ENCODE measurements around the gene VWF.

VWF gene

DNA sequence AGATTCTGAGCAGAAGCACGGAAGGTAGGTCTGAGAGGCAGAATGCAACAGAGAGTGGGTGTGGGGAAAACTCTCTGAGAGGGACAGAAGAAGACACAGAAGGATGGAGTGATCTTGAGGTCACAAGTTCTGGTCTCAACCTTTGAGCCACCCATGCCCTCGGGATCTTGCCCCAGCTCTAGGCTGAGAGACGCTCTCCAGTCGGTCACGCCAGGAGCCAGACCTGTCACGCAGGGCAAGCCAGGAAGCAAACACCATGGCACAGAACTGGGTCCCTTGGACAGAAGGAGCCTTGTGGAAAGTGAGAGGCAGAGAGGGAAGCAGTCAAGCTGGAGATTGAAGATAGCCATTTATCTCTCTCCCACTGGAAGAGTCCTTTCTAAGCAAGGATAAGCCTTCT, 79.0 kb downstream of the VWF start:
- H3K27ac ChIP-seq (ENCODE audit: low read depth, low read length): no peak overlapping the region
- H3K4me3 ChIP-seq (ENCODE audit: low read depth in 1 of 5, low read length in 5 of 5): no peak overlapping the region
- H3K9me3 ChIP-seq (ENCODE audit: control insufficient read depth in 5 of 5, low read length in 5 of 5): no peaks in the 10 kb centered on the region
- H3K27me3 ChIP-seq (ENCODE audit: control insufficient read depth in 5 of 5, insufficient read depth in 4 of 5, low read length in 5 of 5): peaks cover 0 to 3% (median 0%) of the 10 kb centered on the region in 5 donors
- peaks cover 0 to 7% (median 0%) of the 10 kb centered on the region in 5 donors for H3K4me1 ChIP-seq (ENCODE audit: control insufficient read depth in 5 of 5, insufficient read depth in 5 of 5, low read length in 5 of 5)
- peaks cover 0 to 77% (median 48%) of the 10 kb centered on the region in 5 donors for H3K36me3 ChIP-seq (ENCODE audit: control insufficient read depth in 5 of 5, insufficient read depth in 5 of 5, low read length in 5 of 5)
- no peak overlapping the region for H3K9ac ChIP-seq (ENCODE audit: low read length in 5 of 5)

DNA sequence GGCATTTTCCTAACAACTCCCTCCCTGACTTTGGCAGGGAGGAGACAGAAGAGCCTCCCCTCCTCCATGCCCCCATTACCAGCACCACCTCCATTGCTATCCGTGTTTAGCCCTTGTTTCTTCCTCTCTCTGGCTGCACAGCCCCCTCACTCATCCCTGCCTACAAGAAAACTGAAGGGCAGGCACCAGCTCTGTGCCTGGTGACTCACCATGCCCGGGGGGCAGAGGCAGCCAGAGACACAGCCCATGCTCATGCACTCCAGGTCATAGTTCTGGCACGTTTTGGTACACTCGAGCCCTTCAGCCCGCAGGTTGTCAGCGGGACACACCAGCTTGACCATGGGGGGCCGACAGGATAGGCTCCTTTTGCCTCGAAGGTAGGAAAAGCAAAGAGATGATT, 80.4 kb downstream of the VWF start:
- Histone ChIP-seq H3K36me3 (ENCODE audit: control insufficient read depth in 5 of 5, insufficient read depth in 5 of 5, low read length in 5 of 5) (peaks cover 0 to 77% (median 46%) of the 10 kb centered on the region in 5 donors), H3K9me3 (ENCODE audit: control insufficient read depth in 5 of 5, low read length in 5 of 5) (no peaks in the 10 kb centered on the region), H3K4me1 (ENCODE audit: control insufficient read depth in 5 of 5, insufficient read depth in 5 of 5, low read length in 5 of 5) (peaks cover 0 to 2% (median 0%) of the 10 kb centered on the region in 5 donors), H3K27me3 (ENCODE audit: control insufficient read depth in 5 of 5, insufficient read depth in 4 of 5, low read length in 5 of 5) (peaks cover 0 to 3% (median 0%) of the 10 kb centered on the region in 5 donors), H3K4me3 (ENCODE audit: low read depth in 1 of 5, low read length in 5 of 5) (no peak overlapping the region), H3K27ac (ENCODE audit: low read depth, low read length) (no peak overlapping the region), H3K9ac (ENCODE audit: low read length in 5 of 5) (no peak overlapping the region)

GRCh38 chr12:6042446-6042845, 82.0 kb downstream of the VWF start:
- no peaks in the 10 kb centered on the region for H3K9me3 ChIP-seq (ENCODE audit: control insufficient read depth in 5 of 5, low read length in 5 of 5)
- H3K4me3 ChIP-seq (ENCODE audit: low read depth in 1 of 5, low read length in 5 of 5): no peak overlapping the region
- H3K4me1 ChIP-seq (ENCODE audit: control insufficient read depth in 5 of 5, insufficient read depth in 5 of 5, low read length in 5 of 5): peaks cover 0 to 2% (median 0%) of the 10 kb centered on the region in 5 donors
- no peak overlapping the region for H3K27ac ChIP-seq (ENCODE audit: low read depth, low read length)
- peaks cover 0 to 3% (median 0%) of the 10 kb centered on the region in 5 donors for H3K27me3 ChIP-seq (ENCODE audit: control insufficient read depth in 5 of 5, insufficient read depth in 4 of 5, low read length in 5 of 5)
- H3K36me3 ChIP-seq (ENCODE audit: control insufficient read depth in 5 of 5, insufficient read depth in 5 of 5, low read length in 5 of 5): peaks cover 0 to 80% (median 59%) of the 10 kb centered on the region in 5 donors
- H3K9ac ChIP-seq (ENCODE audit: low read length in 5 of 5): no peak overlapping the region

- Histone ChIP-seq H3K27me3 (ENCODE audit: control insufficient read depth in 5 of 5, insufficient read depth in 4 of 5, low read length in 5 of 5) (peaks cover 0 to 3% (median 0%) of the 10 kb centered on the region in 5 donors), H3K4me3 (ENCODE audit: low read depth in 1 of 5, low read length in 5 of 5) (no peak overlapping the region), H3K27ac (ENCODE audit: low read depth, low read length) (no peak overlapping the region), H3K9me3 (ENCODE audit: control insufficient read depth in 5 of 5, low read length in 5 of 5) (no peaks in the 10 kb centered on the region), H3K36me3 (ENCODE audit: control insufficient read depth in 5 of 5, insufficient read depth in 5 of 5, low read length in 5 of 5) (peaks cover 0 to 74% (median 55%) of the 10 kb centered on the region in 5 donors), H3K4me1 (ENCODE audit: control insufficient read depth in 5 of 5, insufficient read depth in 5 of 5, low read length in 5 of 5) (peaks cover 0 to 2% (median 0%) of the 10 kb centered on the region in 5 donors), H3K9ac (ENCODE audit: low read length in 5 of 5) (no peak overlapping the region)
Observed at GRCh38 chr12:6041891-6042290, 82.6 kb downstream of the VWF start.

- H3K27ac ChIP-seq (ENCODE audit: low read depth, low read length): no peak overlapping the region
- H3K27me3 ChIP-seq (ENCODE audit: control insufficient read depth in 5 of 5, insufficient read depth in 4 of 5, low read length in 5 of 5): peaks cover 0 to 3% (median 0%) of the 10 kb centered on the region in 5 donors
- H3K4me1 ChIP-seq (ENCODE audit: control insufficient read depth in 5 of 5, insufficient read depth in 5 of 5, low read length in 5 of 5): peaks cover 0 to 2% (median 0%) of the 10 kb centered on the region in 5 donors
- peaks cover 0 to 73% (median 55%) of the 10 kb centered on the region in 5 donors for H3K36me3 ChIP-seq (ENCODE audit: control insufficient read depth in 5 of 5, insufficient read depth in 5 of 5, low read length in 5 of 5)
- no peak overlapping the region for H3K9ac ChIP-seq (ENCODE audit: low read length in 5 of 5)
- H3K9me3 ChIP-seq (ENCODE audit: control insufficient read depth in 5 of 5, low read length in 5 of 5): no peaks in the 10 kb centered on the region
- H3K4me3 ChIP-seq (ENCODE audit: low read depth in 1 of 5, low read length in 5 of 5): no peak overlapping the region
Observed at GRCh38 chr12:6040815-6041214, 83.7 kb downstream of the VWF start.

DNA sequence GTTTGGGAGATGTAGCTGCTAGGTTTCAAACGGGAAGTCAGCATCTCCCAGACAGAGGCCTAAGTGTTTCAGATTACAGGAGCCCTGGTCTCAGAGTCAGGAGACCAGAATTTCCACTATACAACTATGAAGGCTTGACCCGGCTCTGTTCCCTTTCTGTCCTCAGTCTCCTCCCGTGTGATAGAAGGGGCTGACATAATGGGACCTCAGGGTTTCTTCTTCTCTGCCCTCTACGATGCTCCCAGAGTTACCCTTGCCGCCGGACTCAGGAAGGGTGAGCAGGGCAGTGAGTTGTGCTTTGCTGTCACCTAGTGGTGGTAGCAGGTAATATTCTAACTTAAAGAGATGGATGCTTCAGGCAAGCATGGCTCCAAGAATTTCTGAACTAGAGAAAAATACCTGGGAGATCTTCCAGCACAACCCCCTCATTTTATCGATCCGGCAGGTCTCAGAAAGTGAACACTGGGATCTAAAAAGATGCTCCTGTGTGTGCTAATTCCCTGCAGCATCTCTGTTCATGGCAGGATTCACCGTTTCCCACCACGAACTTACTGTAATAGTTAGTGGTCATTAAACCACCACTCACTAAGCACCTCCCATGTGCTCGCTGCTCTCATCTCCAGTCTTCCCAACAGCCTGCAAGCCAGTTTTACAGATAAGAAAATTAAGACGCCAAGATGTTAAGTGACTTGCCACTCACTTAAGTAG, 84.4 kb downstream of the VWF start:
- no peak overlapping the region for H3K9ac ChIP-seq (ENCODE audit: low read length in 5 of 5)
- H3K4me1 ChIP-seq (ENCODE audit: control insufficient read depth in 5 of 5, insufficient read depth in 5 of 5, low read length in 5 of 5): peaks cover 0 to 2% (median 0%) of the 10 kb centered on the region in 5 donors
- peaks cover 0 to 73% (median 59%) of the 10 kb centered on the region in 5 donors for H3K36me3 ChIP-seq (ENCODE audit: control insufficient read depth in 5 of 5, insufficient read depth in 5 of 5, low read length in 5 of 5)
- H3K9me3 ChIP-seq (ENCODE audit: control insufficient read depth in 5 of 5, low read length in 5 of 5): no peaks in the 10 kb centered on the region
- H3K27ac ChIP-seq (ENCODE audit: low read depth, low read length): no peak overlapping the region
- H3K27me3 ChIP-seq (ENCODE audit: control insufficient read depth in 5 of 5, insufficient read depth in 4 of 5, low read length in 5 of 5): peaks cover 0 to 3% (median 0%) of the 10 kb centered on the region in 5 donors
- H3K4me3 ChIP-seq (ENCODE audit: low read depth in 1 of 5, low read length in 5 of 5): no peak overlapping the region

DNA sequence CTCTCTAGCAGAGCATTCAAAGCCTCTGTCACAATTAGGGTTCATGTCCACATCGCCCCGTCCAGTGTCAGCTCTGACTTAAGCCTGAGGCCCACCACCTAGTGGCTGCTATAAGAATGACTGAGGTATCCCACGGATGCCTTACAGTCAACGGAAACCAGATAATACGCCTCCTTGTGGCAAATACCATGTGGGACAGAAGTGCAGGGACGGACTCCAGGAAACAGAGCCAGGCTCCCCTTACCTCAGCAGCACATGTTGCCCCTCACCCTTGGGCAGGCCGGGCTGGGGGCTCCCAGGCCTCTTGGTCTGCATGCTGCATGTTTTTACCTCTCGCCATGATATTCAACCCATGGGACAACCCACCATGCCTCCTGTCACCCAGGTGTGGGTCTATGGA, 86.3 kb downstream of the VWF start:
- no peaks in the 10 kb centered on the region for H3K9me3 ChIP-seq (ENCODE audit: control insufficient read depth in 5 of 5, low read length in 5 of 5)
- H3K36me3 ChIP-seq (ENCODE audit: control insufficient read depth in 5 of 5, insufficient read depth in 5 of 5, low read length in 5 of 5): peaks cover 0 to 72% (median 59%) of the 10 kb centered on the region in 5 donors
- peaks cover 0 to 4% (median 0%) of the 10 kb centered on the region in 5 donors for H3K27me3 ChIP-seq (ENCODE audit: control insufficient read depth in 5 of 5, insufficient read depth in 4 of 5, low read length in 5 of 5)
- no peak overlapping the region for H3K9ac ChIP-seq (ENCODE audit: low read length in 5 of 5)
- peaks cover 0 to 2% (median 0%) of the 10 kb centered on the region in 5 donors for H3K4me1 ChIP-seq (ENCODE audit: control insufficient read depth in 5 of 5, insufficient read depth in 5 of 5, low read length in 5 of 5)
- H3K4me3 ChIP-seq (ENCODE audit: low read depth in 1 of 5, low read length in 5 of 5): no peak overlapping the region
- H3K27ac ChIP-seq (ENCODE audit: low read depth, low read length): no peak overlapping the region

DNA sequence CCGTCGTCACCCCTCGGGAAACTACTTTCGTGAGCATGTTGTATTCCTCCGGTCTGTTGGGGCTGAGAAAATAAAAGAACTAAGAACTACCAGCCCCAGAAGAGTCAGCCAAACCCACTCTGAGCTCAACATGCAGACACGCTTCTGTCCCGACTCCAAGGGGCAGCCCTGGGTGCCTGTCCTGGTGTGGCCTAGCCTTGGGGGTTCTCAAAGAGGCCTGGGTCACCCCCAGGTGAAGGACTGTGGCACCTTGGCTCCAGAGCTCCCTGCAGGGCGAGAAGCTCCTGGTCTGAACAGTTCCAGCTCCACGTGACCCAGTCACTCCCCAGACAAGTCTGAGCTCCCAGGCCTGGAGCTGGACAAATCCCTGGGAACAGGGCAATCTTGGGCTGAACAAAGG, 87.0 kb downstream of the VWF start:
- no peaks in the 10 kb centered on the region for H3K9me3 ChIP-seq (ENCODE audit: control insufficient read depth in 5 of 5, low read length in 5 of 5)
- H3K9ac ChIP-seq (ENCODE audit: low read length in 5 of 5): no peak overlapping the region

GRCh38 chr12:6036509-6036908, 88.0 kb downstream of the VWF start:
- Histone ChIP-seq H3K4me3 (ENCODE audit: low read depth in 1 of 5, low read length in 5 of 5) (no peak overlapping the region), H3K4me1 (ENCODE audit: control insufficient read depth in 5 of 5, insufficient read depth in 5 of 5, low read length in 5 of 5) (peaks cover 0 to 2% (median 0%) of the 10 kb centered on the region in 5 donors), H3K36me3 (ENCODE audit: control insufficient read depth in 5 of 5, insufficient read depth in 5 of 5, low read length in 5 of 5) (peaks cover 0 to 72% (median 56%) of the 10 kb centered on the region in 5 donors), H3K27me3 (ENCODE audit: control insufficient read depth in 5 of 5, insufficient read depth in 4 of 5, low read length in 5 of 5) (peaks cover 0 to 4% (median 0%) of the 10 kb centered on the region in 5 donors), H3K9ac (ENCODE audit: low read length in 5 of 5) (no peak overlapping the region), H3K9me3 (ENCODE audit: control insufficient read depth in 5 of 5, low read length in 5 of 5) (no peaks in the 10 kb centered on the region), H3K27ac (ENCODE audit: low read depth, low read length) (no peak overlapping the region)

More for the DNA sequence above, 87.0 kb downstream of the VWF start:
- peaks cover 0 to 75% (median 62%) of the 10 kb centered on the region in 5 donors for H3K36me3 ChIP-seq (ENCODE audit: control insufficient read depth in 5 of 5, insufficient read depth in 5 of 5, low read length in 5 of 5)
- H3K27me3 ChIP-seq (ENCODE audit: control insufficient read depth in 5 of 5, insufficient read depth in 4 of 5, low read length in 5 of 5): peaks cover 0 to 4% (median 0%) of the 10 kb centered on the region in 5 donors
- no peak overlapping the region for H3K27ac ChIP-seq (ENCODE audit: low read depth, low read length)
- H3K4me3 ChIP-seq (ENCODE audit: low read depth in 1 of 5, low read length in 5 of 5): no peak overlapping the region
- H3K4me1 ChIP-seq (ENCODE audit: control insufficient read depth in 5 of 5, insufficient read depth in 5 of 5, low read length in 5 of 5): peaks cover 0 to 2% (median 0%) of the 10 kb centered on the region in 5 donors

- no peak overlapping the region for H3K27ac ChIP-seq (ENCODE audit: low read depth, low read length)
- H3K9ac ChIP-seq (ENCODE audit: low read length in 5 of 5): no peak overlapping the region
- H3K9me3 ChIP-seq (ENCODE audit: control insufficient read depth in 5 of 5, low read length in 5 of 5): no peaks in the 10 kb centered on the region
- peaks cover 0 to 73% (median 71%) of the 10 kb centered on the region in 5 donors for H3K36me3 ChIP-seq (ENCODE audit: control insufficient read depth in 5 of 5, insufficient read depth in 5 of 5, low read length in 5 of 5)
- peaks cover 0 to 4% (median 0%) of the 10 kb centered on the region in 5 donors for H3K27me3 ChIP-seq (ENCODE audit: control insufficient read depth in 5 of 5, insufficient read depth in 4 of 5, low read length in 5 of 5)
- H3K4me3 ChIP-seq (ENCODE audit: low read depth in 1 of 5, low read length in 5 of 5): no peak overlapping the region
- peaks cover 0 to 2% (median 0%) of the 10 kb centered on the region in 5 donors for H3K4me1 ChIP-seq (ENCODE audit: control insufficient read depth in 5 of 5, insufficient read depth in 5 of 5, low read length in 5 of 5)
Observed at GRCh38 chr12:6034596-6034995, 89.9 kb downstream of the VWF start.
